ENCODE data around the gene UNG. TPM values are rescaled to one million over a fixed set of nuclear protein-coding genes. Genes with fewer than 3 reads are reported as not detected.

The UNG gene
- total and polyA plus RNA-seq, 2 of the 8 experiments (the other 6 are each of a cell fraction or from before 2014, with no cell fraction given), result 71.6 to 163 TPM

GRCh38 chr12:109140560-109140959, 43.2 kb downstream of the UNG start (continued):
- TF ChIP-seq JUND (IDR thresholded peaks at IDR 0.05; ENCODE audit: low read length) (no peak), RBBP5 (IDR thresholded peaks at IDR 0.05; ENCODE audit: borderline replicate concordance, low read depth, low read length) (no peak), GTF2F1 (IDR thresholded peaks at IDR 0.05; ENCODE audit: borderline replicate concordance, low read depth, low read length) (no peak), CHD1 (IDR thresholded peaks at IDR 0.05; ENCODE audit: low read depth, low read length) (no peak)
